Panc1 (cell line): ENCODE data around the gene MAGI1.

Source experiments
- POLR2AphosphoS5 ChIP-seq: IDR thresholded peaks from 2 replicates; pipeline ENCODE4 v1.6.1; 2012; ENCODE audit warnings: mild to moderate bottlenecking, low read depth, low read length, moderate library complexity
- SIN3A ChIP-seq: IDR thresholded peaks from 2 replicates; pipeline ENCODE4 v1.6.1; 2012; ENCODE audit warnings: low read depth, mild to moderate bottlenecking, low read length, moderate library complexity, borderline replicate concordance; ENCODE audit not compliant: insufficient read depth
- TF ChIP-seq, protein P1 (sequence below): fragments of 450-650 bp; IDR thresholded peaks from 2 replicates; pipeline ENCODE4 v1.5.1; 2017; ENCODE audit warnings: mild to moderate bottlenecking
- TF ChIP-seq, protein P2 (sequence below), 2 experiments: IDR thresholded peaks; 2 replicates each; pipeline ENCODE4 v1.6.1; 2011 to 2012; ENCODE audit warnings: low read depth in 2 of 2, control low read depth in 1 of 2, low read length in 1 of 2, mild to moderate bottlenecking in 1 of 2, moderate library complexity in 1 of 2; ENCODE audit not compliant: insufficient read depth in 1 of 2

DNA sequence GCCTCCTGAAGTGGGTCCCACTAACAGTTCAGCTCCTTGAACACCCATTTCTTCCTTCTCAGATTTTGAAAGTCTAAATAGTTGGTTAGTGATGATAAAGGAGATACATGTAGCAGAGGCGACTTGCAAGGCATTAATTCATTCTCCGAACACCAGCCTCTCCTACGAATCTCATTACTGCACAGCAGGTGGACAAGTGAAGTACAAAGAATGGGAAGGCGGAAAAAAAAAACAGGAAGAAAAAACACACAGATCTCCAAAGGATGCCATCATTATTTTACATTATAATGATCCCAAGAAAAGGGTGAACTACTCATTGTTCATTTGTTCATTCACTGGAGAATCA is 276.5 kb downstream of the MAGI1 start:
- TF ChIP-seq, protein P1, sequence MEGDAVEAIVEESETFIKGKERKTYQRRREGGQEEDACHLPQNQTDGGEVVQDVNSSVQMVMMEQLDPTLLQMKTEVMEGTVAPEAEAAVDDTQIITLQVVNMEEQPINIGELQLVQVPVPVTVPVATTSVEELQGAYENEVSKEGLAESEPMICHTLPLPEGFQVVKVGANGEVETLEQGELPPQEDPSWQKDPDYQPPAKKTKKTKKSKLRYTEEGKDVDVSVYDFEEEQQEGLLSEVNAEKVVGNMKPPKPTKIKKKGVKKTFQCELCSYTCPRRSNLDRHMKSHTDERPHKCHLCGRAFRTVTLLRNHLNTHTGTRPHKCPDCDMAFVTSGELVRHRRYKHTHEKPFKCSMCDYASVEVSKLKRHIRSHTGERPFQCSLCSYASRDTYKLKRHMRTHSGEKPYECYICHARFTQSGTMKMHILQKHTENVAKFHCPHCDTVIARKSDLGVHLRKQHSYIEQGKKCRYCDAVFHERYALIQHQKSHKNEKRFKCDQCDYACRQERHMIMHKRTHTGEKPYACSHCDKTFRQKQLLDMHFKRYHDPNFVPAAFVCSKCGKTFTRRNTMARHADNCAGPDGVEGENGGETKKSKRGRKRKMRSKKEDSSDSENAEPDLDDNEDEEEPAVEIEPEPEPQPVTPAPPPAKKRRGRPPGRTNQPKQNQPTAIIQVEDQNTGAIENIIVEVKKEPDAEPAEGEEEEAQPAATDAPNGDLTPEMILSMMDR: no peak
- TF ChIP-seq, protein P2, sequence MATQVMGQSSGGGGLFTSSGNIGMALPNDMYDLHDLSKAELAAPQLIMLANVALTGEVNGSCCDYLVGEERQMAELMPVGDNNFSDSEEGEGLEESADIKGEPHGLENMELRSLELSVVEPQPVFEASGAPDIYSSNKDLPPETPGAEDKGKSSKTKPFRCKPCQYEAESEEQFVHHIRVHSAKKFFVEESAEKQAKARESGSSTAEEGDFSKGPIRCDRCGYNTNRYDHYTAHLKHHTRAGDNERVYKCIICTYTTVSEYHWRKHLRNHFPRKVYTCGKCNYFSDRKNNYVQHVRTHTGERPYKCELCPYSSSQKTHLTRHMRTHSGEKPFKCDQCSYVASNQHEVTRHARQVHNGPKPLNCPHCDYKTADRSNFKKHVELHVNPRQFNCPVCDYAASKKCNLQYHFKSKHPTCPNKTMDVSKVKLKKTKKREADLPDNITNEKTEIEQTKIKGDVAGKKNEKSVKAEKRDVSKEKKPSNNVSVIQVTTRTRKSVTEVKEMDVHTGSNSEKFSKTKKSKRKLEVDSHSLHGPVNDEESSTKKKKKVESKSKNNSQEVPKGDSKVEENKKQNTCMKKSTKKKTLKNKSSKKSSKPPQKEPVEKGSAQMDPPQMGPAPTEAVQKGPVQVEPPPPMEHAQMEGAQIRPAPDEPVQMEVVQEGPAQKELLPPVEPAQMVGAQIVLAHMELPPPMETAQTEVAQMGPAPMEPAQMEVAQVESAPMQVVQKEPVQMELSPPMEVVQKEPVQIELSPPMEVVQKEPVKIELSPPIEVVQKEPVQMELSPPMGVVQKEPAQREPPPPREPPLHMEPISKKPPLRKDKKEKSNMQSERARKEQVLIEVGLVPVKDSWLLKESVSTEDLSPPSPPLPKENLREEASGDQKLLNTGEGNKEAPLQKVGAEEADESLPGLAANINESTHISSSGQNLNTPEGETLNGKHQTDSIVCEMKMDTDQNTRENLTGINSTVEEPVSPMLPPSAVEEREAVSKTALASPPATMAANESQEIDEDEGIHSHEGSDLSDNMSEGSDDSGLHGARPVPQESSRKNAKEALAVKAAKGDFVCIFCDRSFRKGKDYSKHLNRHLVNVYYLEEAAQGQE (IDR thresholded peaks at IDR 0.05; ENCODE audit: insufficient read depth in 1 of 2, low read depth in 2 of 2, low read length in 1 of 2): no peak
- TF ChIP-seq POLR2AphosphoS5 (no peak), SIN3A (no peak)
